Endothelial cell of umbilical vein (primary cell): ENCODE data around the gene LBHD2.

ENCODE experiments used
- CTCF ChIP-seq, 2 donors: IDR thresholded peaks; 1 replicate in 1 of 2; 2 replicates in 1 of 2; pipeline ENCODE4 v1.5.1; 2011; ENCODE audit warnings: low read length in 2 of 2, mild to moderate bottlenecking in 2 of 2, moderate library complexity in 2 of 2, control low read depth in 1 of 2, inconsistent platforms in 1 of 2, low read depth in 1 of 2; ENCODE audit not compliant: insufficient read depth in 1 of 2; ENCODE audit errors: extremely low read depth in 1 of 2
- POLR2AphosphoS5 ChIP-seq: IDR thresholded peaks from 2 replicates; pipeline ENCODE4 v1.6.1; 2012; ENCODE audit warnings: low read depth, mild to moderate bottlenecking, control low read depth, low read length, moderate library complexity; ENCODE audit not compliant: insufficient read depth

GRCh38 chr14:103110681-103111231 lies 26.7 kb downstream of the LBHD2 start:
- no peak for TF ChIP-seq CTCF (IDR thresholded peaks at IDR 0.05; ENCODE audit: extremely low read depth in 1 of 2, insufficient read depth in 1 of 2, low read depth in 1 of 2, low read length in 2 of 2)
- no peak for TF ChIP-seq POLR2AphosphoS5
